Activated CD4-positive, alpha-beta memory T cell treated with anti-CD3 and anti-CD28 coated beads for 36 hours (primary cell): ENCODE results near the gene OOSP4A. TPM values are rescaled to one million over a fixed set of nuclear protein-coding genes. Genes with fewer than 3 reads are reported as not detected.
"Not testable (repeated sequence)": the region's sequence is repeated elsewhere in the genome, so short reads cannot be mapped to it uniquely, and the experiment has no call there.

Source experiments
- CTCF ChIA-PET: fragments of 350-600 bp; sonication (Branson Sonifier 250); formaldehyde crosslinking; loops from one replicate; lab custom pipeline; 2021; ENCODE audit warnings: antibody characterized with exemption, inconsistent platforms; lab: Charles Lee
- POLR2A ChIA-PET: fragments of 350-600 bp; sonication (Branson Sonifier 250); formaldehyde crosslinking; loops from one replicate; lab custom pipeline; 2021; ENCODE audit warnings: antibody characterized with exemption; lab: Charles Lee
- DNase-seq: peaks from one replicate; pipeline ENCODE4 v3.0.0-alpha.2; 2020
- H3K27ac Mint-ChIP-seq: one replicate; pipeline ENCODE4 v1.8.0; 2021; ENCODE audit warnings: mixed read lengths
- H3K27me3 Mint-ChIP-seq: one replicate; pipeline ENCODE4 v1.8.0; 2021; ENCODE audit warnings: mixed read lengths
- H3K36me3 Mint-ChIP-seq: one replicate; pipeline ENCODE4 v1.8.0; 2021; ENCODE audit warnings: mixed read lengths
- H3K4me1 Mint-ChIP-seq: one replicate; pipeline ENCODE4 v1.8.0; 2021; ENCODE audit warnings: low read depth, mixed read lengths
- H3K4me3 Mint-ChIP-seq: one replicate; pipeline ENCODE4 v1.8.0; 2021; ENCODE audit warnings: mild to moderate bottlenecking, mixed read lengths
- H3K9me3 Mint-ChIP-seq: one replicate; pipeline ENCODE4 v1.8.0; 2021; ENCODE audit warnings: mixed read lengths
- intact Hi-C: fragments of 100-400 bp; cut with micrococcal nuclease; formaldehyde crosslinking; loops from one replicate; pipeline ENCODE4 v1.15.1; 2023
- total RNA-seq, 2 experiments: library from RNA; stranded (reverse); gene quantifications; one replicate each; pipeline ENCODE4 v1.2.3, GENCODE V29; 2021

The OOSP4A gene
- total RNA-seq, 2 experiments from 2014 or later, result not detected

GRCh38 chr11:59954219-59954847, 9.5 kb upstream of the OOSP4A start:
- Mint-ChIP-seq H3K36me3 (no peaks in the 10 kb centered on the region), H3K4me1 (no peaks in the 10 kb centered on the region), H3K27me3 (peaks cover 14% of the 10 kb centered on the region), H3K9me3 (no peaks in the 10 kb centered on the region), H3K4me3 (no peak overlapping the region), H3K27ac (no peak overlapping the region)
- ChIA-PET POLR2A (no interaction called here), CTCF (no interaction called here)
- no peak for DNase-seq
- intact Hi-C loops, result no loop called here

GRCh38 chr11:59957094-59957493, 6.7 kb upstream of the OOSP4A start:
- intact Hi-C loops, result no loop called here
- Mint-ChIP-seq H3K27ac (no peak overlapping the region), H3K4me1 (no peaks in the 10 kb centered on the region), H3K27me3 (peaks cover 7% of the 10 kb centered on the region), H3K9me3 (no peaks in the 10 kb centered on the region), H3K36me3 (no peaks in the 10 kb centered on the region), H3K4me3 (no peak overlapping the region)
- ChIA-PET CTCF (no interaction called here), POLR2A (no interaction called here)
- no peak for DNase-seq

- Mint-ChIP-seq H3K27ac (no peak overlapping the region), H3K9me3 (no peaks in the 10 kb centered on the region), H3K4me1 (no peaks in the 10 kb centered on the region), H3K4me3 (no peak overlapping the region), H3K27me3 (peaks cover 12% of the 10 kb centered on the region), H3K36me3 (no peaks in the 10 kb centered on the region)
- ChIA-PET CTCF (no interaction called here), POLR2A (no interaction called here)
- no peak for DNase-seq
- intact Hi-C loops, result no loop called here
Measured at GRCh38 chr11:59960502-59961381, 3.1 kb upstream of the OOSP4A start.

- no peak for DNase-seq
- H3K9me3 Mint-ChIP-seq, result no peaks in the 10 kb centered on the region
- POLR2A ChIA-PET, result no interaction called here
- CTCF ChIA-PET, result no interaction called here
- H3K27ac Mint-ChIP-seq, result no peak overlapping the region
- H3K4me1 Mint-ChIP-seq, result no peaks in the 10 kb centered on the region
- no peaks in the 10 kb centered on the region for H3K36me3 Mint-ChIP-seq
- H3K27me3 Mint-ChIP-seq, result peaks cover 9% of the 10 kb centered on the region
- no peak overlapping the region for H3K4me3 Mint-ChIP-seq
- intact Hi-C loops, result no loop called here
Measured at GRCh38 chr11:59962107-59962482, 1.7 kb upstream of the OOSP4A start.

GRCh38 chr11:59965424-59965823, 1.6 kb downstream of the OOSP4A start:
- CTCF ChIA-PET, result no interaction called here
- no peaks in the 10 kb centered on the region for H3K36me3 Mint-ChIP-seq
- no peak for DNase-seq
- H3K4me3 Mint-ChIP-seq, result no peak overlapping the region
- no peaks in the 10 kb centered on the region for H3K4me1 Mint-ChIP-seq
- no peaks in the 10 kb centered on the region for H3K9me3 Mint-ChIP-seq
- POLR2A ChIA-PET, result no interaction called here
- no peak overlapping the region for H3K27ac Mint-ChIP-seq
- intact Hi-C loops, result no loop called here
- H3K27me3 Mint-ChIP-seq, result peaks cover 6% of the 10 kb centered on the region

- H3K36me3 Mint-ChIP-seq, result no peaks in the 10 kb centered on the region
- DNase-seq, result no peak
- H3K4me3 Mint-ChIP-seq, result no peak overlapping the region
- no peaks in the 10 kb centered on the region for H3K9me3 Mint-ChIP-seq
- peaks cover 6% of the 10 kb centered on the region for H3K27me3 Mint-ChIP-seq
- H3K27ac Mint-ChIP-seq, result no peak overlapping the region
- ChIA-PET CTCF (no interaction called here), POLR2A (no interaction called here)
- no peaks in the 10 kb centered on the region for H3K4me1 Mint-ChIP-seq
- intact Hi-C loops, result no loop called here
Measured at GRCh38 chr11:59966201-59966600, 2.4 kb downstream of the OOSP4A start.

- ChIA-PET CTCF (no interaction called here), POLR2A (no interaction called here)
- intact Hi-C loops, result no loop called here
- H3K27me3 Mint-ChIP-seq, result peaks cover 7% of the 10 kb centered on the region
- H3K9me3 Mint-ChIP-seq, result no peaks in the 10 kb centered on the region
- no peaks in the 10 kb centered on the region for H3K36me3 Mint-ChIP-seq
- no peak overlapping the region for H3K4me3 Mint-ChIP-seq
- no peak overlapping the region for H3K27ac Mint-ChIP-seq
- no peak for DNase-seq
- H3K4me1 Mint-ChIP-seq, result no peaks in the 10 kb centered on the region
Measured at GRCh38 chr11:59967677-59968394, 4.0 kb downstream of the OOSP4A start.

- CTCF ChIA-PET, result no interaction called here
- POLR2A ChIA-PET, result no interaction called here
- no peak overlapping the region for H3K27ac Mint-ChIP-seq
- H3K27me3 Mint-ChIP-seq, result peaks cover 10% of the 10 kb centered on the region
- H3K9me3 Mint-ChIP-seq, result no peaks in the 10 kb centered on the region
- intact Hi-C loops, result no loop called here
- H3K4me3 Mint-ChIP-seq, result no peak overlapping the region
- H3K4me1 Mint-ChIP-seq, result no peaks in the 10 kb centered on the region
- no peak for DNase-seq
- H3K36me3 Mint-ChIP-seq, result no peaks in the 10 kb centered on the region
Measured at GRCh38 chr11:59968395-59968783, 4.6 kb downstream of the OOSP4A start.

- no peaks in the 10 kb centered on the region for H3K36me3 Mint-ChIP-seq
- peaks cover 5% of the 10 kb centered on the region for H3K27me3 Mint-ChIP-seq
- POLR2A ChIA-PET, result no interaction called here
- CTCF ChIA-PET, result no interaction called here
- no peak for DNase-seq
- H3K27ac Mint-ChIP-seq, result no peak overlapping the region
- intact Hi-C loops, result no loop called here
- no peak overlapping the region for H3K4me3 Mint-ChIP-seq
- no peaks in the 10 kb centered on the region for H3K4me1 Mint-ChIP-seq
- H3K9me3 Mint-ChIP-seq, result no peaks in the 10 kb centered on the region
Measured at GRCh38 chr11:59973097-59973496, 9.3 kb downstream of the OOSP4A start.

GRCh38 chr11:59981106-59981770, 17.4 kb downstream of the OOSP4A start:
- Mint-ChIP-seq H3K4me3 (no peak overlapping the region), H3K4me1 (no peaks in the 10 kb centered on the region), H3K36me3 (no peaks in the 10 kb centered on the region), H3K27ac (no peak overlapping the region), H3K27me3 (peaks cover 15% of the 10 kb centered on the region), H3K9me3 (no peaks in the 10 kb centered on the region)
- ChIA-PET POLR2A (no interaction called here), CTCF (no interaction called here)
- intact Hi-C loops, result no loop called here
- no peak for DNase-seq

- H3K9me3 Mint-ChIP-seq, POLR2A ChIA-PET, H3K4me3 Mint-ChIP-seq, DNase-seq, H3K27ac Mint-ChIP-seq, CTCF ChIA-PET, H3K4me1 Mint-ChIP-seq, intact Hi-C loops, H3K36me3 Mint-ChIP-seq: not testable (repeated sequence)
- H3K27me3 Mint-ChIP-seq, result peaks cover 15% of the 10 kb centered on the region
Measured at GRCh38 chr11:59982037-59982436, 18.2 kb downstream of the OOSP4A start.

- intact Hi-C loops, result no loop called here
- H3K27me3 Mint-ChIP-seq, result peaks cover 13% of the 10 kb centered on the region
- H3K4me1 Mint-ChIP-seq, result no peaks in the 10 kb centered on the region
- no peaks in the 10 kb centered on the region for H3K9me3 Mint-ChIP-seq
- H3K27ac Mint-ChIP-seq, result no peak overlapping the region
- H3K36me3 Mint-ChIP-seq, result no peaks in the 10 kb centered on the region
- CTCF ChIA-PET, result no interaction called here
- no peak for DNase-seq
- H3K4me3 Mint-ChIP-seq, result no peak overlapping the region
- POLR2A ChIA-PET, result no interaction called here
Measured at GRCh38 chr11:59983212-59983611, 19.4 kb downstream of the OOSP4A start.
